HG03108 (cell line): ENCODE results near the gene GPR25.

Experiments
- ATAC-seq: cut with Tn5 transposase; IDR thresholded peaks from one replicate; pipeline ENCODE4 v1.9.1; 2021; ENCODE audit warnings: moderate library complexity; ENCODE audit not compliant: unreplicated experiment

Gene GPR25

GRCh38 chr1:200873116-200873670 is 412 bp downstream of the GPR25 start:
- ATAC-seq, result no peak

GRCh38 chr1:200873671-200874397 is 1.1 kb downstream of the GPR25 start:
- ATAC-seq, result no peak

GRCh38 chr1:200874694-200875093 is 1.9 kb downstream of the GPR25 start:
- no peak for ATAC-seq

- ATAC-seq, result no peak
Observed at GRCh38 chr1:200875416-200875815, 2.6 kb downstream of the GPR25 start.

- ATAC-seq, result no peak
Observed at GRCh38 chr1:200877010-200877409, 4.2 kb downstream of the GPR25 start.

- ATAC-seq, result peak; percentile 71
Observed at GRCh38 chr1:200877839-200878551, 5.2 kb downstream of the GPR25 start.

- peak; percentile 37 for ATAC-seq
Observed at GRCh38 chr1:200880212-200880611, 7.4 kb downstream of the GPR25 start.

- no peak for ATAC-seq
Observed at GRCh38 chr1:200883118-200883517, 10.3 kb downstream of the GPR25 start.

GRCh38 chr1:200885623-200886402 is 13.0 kb downstream of the GPR25 start:
- ATAC-seq, result no peak

- ATAC-seq, result no peak
Observed at GRCh38 chr1:200886594-200886993, 13.8 kb downstream of the GPR25 start.

- no peak for ATAC-seq
Observed at GRCh38 chr1:200887036-200887435, 14.3 kb downstream of the GPR25 start.

GRCh38 chr1:200887772-200888348 is 15.1 kb downstream of the GPR25 start:
- ATAC-seq, result no peak

GRCh38 chr1:200888349-200888838 is 15.6 kb downstream of the GPR25 start:
- ATAC-seq, result peak; percentile 88

GRCh38 chr1:200889571-200889970 is 16.8 kb downstream of the GPR25 start:
- ATAC-seq, result no peak

- ATAC-seq, result no peak
Observed at GRCh38 chr1:200890027-200890426, 17.2 kb downstream of the GPR25 start.

GRCh38 chr1:200890818-200891773 is 18.3 kb downstream of the GPR25 start:
- ATAC-seq, result no peak

- ATAC-seq, result no peak
Observed at GRCh38 chr1:200891774-200892157, 19.0 kb downstream of the GPR25 start.

GRCh38 chr1:200892546-200892945 is 19.8 kb downstream of the GPR25 start:
- no peak for ATAC-seq

GRCh38 chr1:200892958-200893357 is 20.2 kb downstream of the GPR25 start:
- no peak for ATAC-seq

- ATAC-seq, result no peak
Observed at GRCh38 chr1:200893411-200893901, 20.7 kb downstream of the GPR25 start.
